CD8-positive, alpha-beta memory T cell (primary cell): Measurements from ENCODE around the gene ANKRD29. TPM values are rescaled to one million over a fixed set of nuclear protein-coding genes. Genes with fewer than 3 reads are reported as not detected.

ENCODE experiments used
- CTCF ChIA-PET: fragments of 350-600 bp; sonication (Branson Sonifier 250); formaldehyde crosslinking; loops from one replicate; lab custom pipeline; 2021; ENCODE audit warnings: antibody characterized with exemption; lab: Charles Lee
- POLR2A ChIA-PET: fragments of 350-600 bp; sonication (Branson Sonifier 250); formaldehyde crosslinking; loops from one replicate; lab custom pipeline; 2021; ENCODE audit warnings: antibody characterized with exemption; lab: Charles Lee
- DNase-seq, 5 donors: peaks; one replicate each; pipeline versions ENCODE4 v3.0.0 to v3.0.0-alpha.2; 2020 to 2022; ENCODE audit warnings: mixed read lengths in 1 of 5
- H3K27ac ChIP-seq: one replicate; pipeline ENCODE4 v1.7.0; 2013; ENCODE audit warnings: low read depth, mild to moderate bottlenecking, low read length, moderate library complexity
- H3K27me3 ChIP-seq: 2 replicates; pipeline ENCODE4 v1.7.0; 2013; ENCODE audit warnings: low read length, mild to moderate bottlenecking; ENCODE audit not compliant: insufficient read depth, poor library complexity, severe bottlenecking
- H3K36me3 ChIP-seq: 2 replicates; pipeline ENCODE4 v1.7.0; 2013; ENCODE audit warnings: mild to moderate bottlenecking, low read length, moderate library complexity; ENCODE audit not compliant: insufficient read depth
- H3K4me1 ChIP-seq: 2 replicates; pipeline ENCODE4 v1.7.0; 2013; ENCODE audit warnings: mild to moderate bottlenecking, low read length, moderate library complexity; ENCODE audit not compliant: insufficient read depth
- H3K4me3 ChIP-seq: 2 replicates; pipeline ENCODE4 v1.7.0; 2013; ENCODE audit warnings: mild to moderate bottlenecking, low read length
- H3K9me3 ChIP-seq: 2 replicates; pipeline ENCODE4 v1.7.0; 2013; ENCODE audit warnings: mild to moderate bottlenecking, low read length
- H3K27ac Mint-ChIP-seq, 8 donors: one replicate each; pipeline ENCODE4 v1.8.0; 2020 to 2021; ENCODE audit warnings: mixed read lengths in 8 of 8, mild to moderate bottlenecking in 6 of 8, inconsistent platforms in 3 of 8, moderate library complexity in 3 of 8
- H3K27me3 Mint-ChIP-seq, 2 donors: one replicate each; pipeline ENCODE4 v1.8.0; 2020 to 2021; ENCODE audit warnings: mixed read lengths in 2 of 2, mild to moderate bottlenecking in 1 of 2, moderate library complexity in 1 of 2
- H3K36me3 Mint-ChIP-seq, 3 donors: one replicate each; pipeline ENCODE4 v1.8.0; 2020 to 2021; ENCODE audit warnings: mixed read lengths in 3 of 3, inconsistent platforms in 1 of 3, mild to moderate bottlenecking in 1 of 3
- H3K4me1 Mint-ChIP-seq, 3 donors: one replicate each; pipeline ENCODE4 v1.8.0; 2020 to 2021; ENCODE audit warnings: mixed read lengths in 3 of 3, inconsistent platforms in 1 of 3, mild to moderate bottlenecking in 1 of 3
- H3K4me3 Mint-ChIP-seq, 7 donors: one replicate each; pipeline ENCODE4 v1.8.0; 2020 to 2021; ENCODE audit warnings: mixed read lengths in 7 of 7, mild to moderate bottlenecking in 6 of 7, moderate library complexity in 4 of 7, inconsistent platforms in 2 of 7
- H3K9me3 Mint-ChIP-seq, 5 donors: one replicate each; pipeline ENCODE4 v1.8.0; 2020 to 2022; ENCODE audit warnings: mixed read lengths in 5 of 5, mild to moderate bottlenecking in 3 of 5, moderate library complexity in 2 of 5, inconsistent platforms in 1 of 5
- polyA plus RNA-seq: library from polyadenylated mRNA; unstranded; fragments of 300-500 nt; fragmentation: Illumina TruSeq; gene quantifications from one replicate; pipeline ENCODE4 v1.2.3, GENCODE V29; 2021
- total RNA-seq, 2 experiments: library from RNA; stranded (reverse); gene quantifications; one replicate each; pipeline ENCODE4 v1.2.3, GENCODE V29; 2021

ANKRD29 gene
- total and polyA plus RNA-seq, 3 experiments from 2014 or later: not detected

- Histone ChIP-seq H3K27ac (no peak overlapping the region), H3K9me3 (no peaks in the 10 kb centered on the region), H3K4me1 (no peaks in the 10 kb centered on the region), H3K27me3 (peaks cover 3% of the 10 kb centered on the region), H3K4me3 (no peak overlapping the region), H3K36me3 (no peaks in the 10 kb centered on the region)
- no peak overlapping the region for H3K4me3 Mint-ChIP-seq
- no peaks in the 10 kb centered on the region for H3K9me3 Mint-ChIP-seq
- H3K36me3 Mint-ChIP-seq: no peaks in the 10 kb centered on the region
- H3K4me1 Mint-ChIP-seq: peaks cover 0 to 3% (median 0%) of the 10 kb centered on the region in 3 donors
- CTCF ChIA-PET: interaction anchor here (1.5 kb wide), 1 partner anchor 289 kb away, joined by 5 read pairs; no protein-coding TSS in a partner anchor
- H3K27ac Mint-ChIP-seq: peak overlapping the region in 1 of 8 donors; percentile 19
- H3K27me3 Mint-ChIP-seq: peaks cover 4 to 18% of the 10 kb centered on the region in 2 donors
- POLR2A ChIA-PET: no interaction called here
- DNase-seq: no peak
Observed at GRCh38 chr18:23629444-23629946, 33.2 kb downstream of the ANKRD29 start.

GRCh38 chr18:23627970-23628369 lies 34.7 kb downstream of the ANKRD29 start:
- no peak overlapping the region for H3K4me3 Mint-ChIP-seq
- peaks cover 4 to 15% of the 10 kb centered on the region in 2 donors for H3K27me3 Mint-ChIP-seq
- no peak overlapping the region for H3K27ac Mint-ChIP-seq

GRCh38 chr18:23627321-23627720 lies 35.4 kb downstream of the ANKRD29 start:
- Histone ChIP-seq H3K9me3 (no peaks in the 10 kb centered on the region), H3K4me1 (no peaks in the 10 kb centered on the region), H3K27me3 (no peaks in the 10 kb centered on the region), H3K4me3 (no peak overlapping the region), H3K36me3 (no peaks in the 10 kb centered on the region), H3K27ac (no peak overlapping the region)
- Mint-ChIP-seq H3K36me3 (no peaks in the 10 kb centered on the region), H3K4me3 (no peak overlapping the region), H3K4me1 (peaks cover 0 to 3% (median 0%) of the 10 kb centered on the region in 3 donors), H3K27ac (no peak overlapping the region), H3K9me3 (no peaks in the 10 kb centered on the region), H3K27me3 (peaks cover 4 to 19% of the 10 kb centered on the region in 2 donors)
- no peak for DNase-seq
- POLR2A ChIA-PET: no interaction called here
- CTCF ChIA-PET: no interaction called here

More at GRCh38 chr18:23627970-23628369, 34.7 kb downstream of the ANKRD29 start:
- ChIA-PET POLR2A (interaction anchor here (0.7 kb wide), 1 partner anchor 19 kb away, joined by 4 read pairs; no protein-coding TSS in a partner anchor), CTCF (no interaction called here)
- H3K4me1 Mint-ChIP-seq: peaks cover 0 to 3% (median 0%) of the 10 kb centered on the region in 3 donors
- no peaks in the 10 kb centered on the region for H3K36me3 ChIP-seq
- H3K36me3 Mint-ChIP-seq: no peaks in the 10 kb centered on the region
- no peaks in the 10 kb centered on the region for H3K9me3 ChIP-seq
- no peaks in the 10 kb centered on the region for H3K27me3 ChIP-seq
- no peaks in the 10 kb centered on the region for H3K4me1 ChIP-seq
- H3K4me3 ChIP-seq: no peak overlapping the region
- no peak overlapping the region for H3K27ac ChIP-seq
- no peak for DNase-seq
- H3K9me3 Mint-ChIP-seq: no peaks in the 10 kb centered on the region

GRCh38 chr18:23626451-23627279 lies 36.0 kb downstream of the ANKRD29 start:
- no peaks in the 10 kb centered on the region for H3K36me3 ChIP-seq
- H3K27ac ChIP-seq: no peak overlapping the region
- Mint-ChIP-seq H3K4me1 (peaks cover 0 to 3% (median 2%) of the 10 kb centered on the region in 3 donors), H3K9me3 (no peaks in the 10 kb centered on the region), H3K27ac (peak overlapping the region in 1 of 8 donors; percentile 61), H3K27me3 (peaks cover 7 to 24% of the 10 kb centered on the region in 2 donors), H3K4me3 (no peak overlapping the region), H3K36me3 (no peaks in the 10 kb centered on the region)
- ChIA-PET CTCF (no interaction called here), POLR2A (no interaction called here)
- no peaks in the 10 kb centered on the region for H3K9me3 ChIP-seq
- H3K27me3 ChIP-seq: peaks cover 5% of the 10 kb centered on the region
- H3K4me1 ChIP-seq: no peaks in the 10 kb centered on the region
- H3K4me3 ChIP-seq: no peak overlapping the region
- no peak for DNase-seq

GRCh38 chr18:23623040-23623439 lies 39.7 kb downstream of the ANKRD29 start:
- Histone ChIP-seq H3K9me3 (no peaks in the 10 kb centered on the region), H3K27ac (no peak overlapping the region), H3K27me3 (peaks cover 32% of the 10 kb centered on the region), H3K36me3 (no peaks in the 10 kb centered on the region), H3K4me1 (peaks cover 8% of the 10 kb centered on the region), H3K4me3 (no peak overlapping the region)
- DNase-seq: no peak
- CTCF ChIA-PET: interaction anchor here (0.7 to 2.4 kb wide), 5 partner anchors 10 to 299 kb away, joined by 3 to 10 read pairs (median 3); no protein-coding TSS in a partner anchor
- Mint-ChIP-seq H3K36me3 (no peaks in the 10 kb centered on the region), H3K4me1 (peaks cover 6 to 19% (median 9%) of the 10 kb centered on the region in 3 donors), H3K27ac (no peak overlapping the region), H3K4me3 (no peak overlapping the region), H3K9me3 (no peaks in the 10 kb centered on the region), H3K27me3 (peaks cover 23 to 39% of the 10 kb centered on the region in 2 donors)
- POLR2A ChIA-PET: no interaction called here

GRCh38 chr18:23619388-23619881 lies 43.3 kb downstream of the ANKRD29 start:
- ChIA-PET CTCF (no interaction called here), POLR2A (no interaction called here)
- H3K9me3 ChIP-seq: no peaks in the 10 kb centered on the region
- Mint-ChIP-seq H3K27me3 (peaks cover 21 to 43% of the 10 kb centered on the region in 2 donors), H3K36me3 (no peaks in the 10 kb centered on the region), H3K4me3 (peak overlapping the region; percentile 50 to 79 (median 64)), H3K27ac (no peak overlapping the region), H3K9me3 (no peaks in the 10 kb centered on the region), H3K4me1 (peaks cover 6 to 16% (median 9%) of the 10 kb centered on the region in 3 donors)
- peaks cover 32% of the 10 kb centered on the region for H3K27me3 ChIP-seq
- peaks cover 8% of the 10 kb centered on the region for H3K4me1 ChIP-seq
- no peak overlapping the region for H3K27ac ChIP-seq
- no peaks in the 10 kb centered on the region for H3K36me3 ChIP-seq
- H3K4me3 ChIP-seq: no peak overlapping the region
- DNase-seq: no peak

DNA sequence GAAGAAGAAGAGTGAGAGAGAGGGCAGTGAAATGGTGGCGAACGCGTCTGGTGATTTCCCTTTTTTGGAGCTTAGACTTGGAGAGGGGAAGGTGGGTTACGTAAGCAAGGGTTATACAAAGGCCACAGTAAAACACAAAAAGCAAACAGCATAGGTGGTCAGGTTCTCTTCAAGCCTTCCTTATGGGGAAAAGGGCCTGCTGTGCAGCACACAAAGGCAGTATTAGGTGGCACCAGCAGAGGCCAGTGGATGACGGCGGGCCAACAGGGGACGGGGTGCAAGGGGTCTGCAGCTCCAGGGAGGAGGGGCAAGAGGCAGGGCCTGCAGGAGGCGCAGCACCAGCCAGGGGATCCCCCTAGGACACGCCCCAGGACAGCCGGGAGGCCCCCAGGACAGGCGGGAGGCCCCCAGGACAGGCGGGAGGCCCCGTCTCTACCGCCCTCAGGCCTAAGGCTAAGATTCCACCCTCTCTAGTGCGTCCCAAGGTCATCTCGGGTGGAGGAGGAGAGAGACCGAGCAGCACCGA lies 43.8 kb downstream of the ANKRD29 start:
- H3K27ac ChIP-seq: no peak overlapping the region
- no peak overlapping the region for H3K4me3 ChIP-seq
- no peaks in the 10 kb centered on the region for H3K36me3 ChIP-seq
- Mint-ChIP-seq H3K4me3 (peak overlapping the region; percentile 50 to 77 (median 68)), H3K9me3 (no peaks in the 10 kb centered on the region), H3K27me3 (peaks cover 21 to 43% of the 10 kb centered on the region in 2 donors), H3K4me1 (peaks cover 6 to 16% (median 9%) of the 10 kb centered on the region in 3 donors), H3K27ac (no peak overlapping the region), H3K36me3 (no peaks in the 10 kb centered on the region)
- DNase-seq: no peak
- H3K27me3 ChIP-seq: peaks cover 32% of the 10 kb centered on the region
- ChIA-PET CTCF (no interaction called here), POLR2A (no interaction called here)
- H3K4me1 ChIP-seq: peaks cover 8% of the 10 kb centered on the region
- H3K9me3 ChIP-seq: no peaks in the 10 kb centered on the region
